ENCODE data around the gene SP110.
"Not testable (repeated sequence)": the region's sequence is repeated elsewhere in the genome, so short reads cannot be mapped to it uniquely, and the experiment has no call there.

The SP110 gene

DNA sequence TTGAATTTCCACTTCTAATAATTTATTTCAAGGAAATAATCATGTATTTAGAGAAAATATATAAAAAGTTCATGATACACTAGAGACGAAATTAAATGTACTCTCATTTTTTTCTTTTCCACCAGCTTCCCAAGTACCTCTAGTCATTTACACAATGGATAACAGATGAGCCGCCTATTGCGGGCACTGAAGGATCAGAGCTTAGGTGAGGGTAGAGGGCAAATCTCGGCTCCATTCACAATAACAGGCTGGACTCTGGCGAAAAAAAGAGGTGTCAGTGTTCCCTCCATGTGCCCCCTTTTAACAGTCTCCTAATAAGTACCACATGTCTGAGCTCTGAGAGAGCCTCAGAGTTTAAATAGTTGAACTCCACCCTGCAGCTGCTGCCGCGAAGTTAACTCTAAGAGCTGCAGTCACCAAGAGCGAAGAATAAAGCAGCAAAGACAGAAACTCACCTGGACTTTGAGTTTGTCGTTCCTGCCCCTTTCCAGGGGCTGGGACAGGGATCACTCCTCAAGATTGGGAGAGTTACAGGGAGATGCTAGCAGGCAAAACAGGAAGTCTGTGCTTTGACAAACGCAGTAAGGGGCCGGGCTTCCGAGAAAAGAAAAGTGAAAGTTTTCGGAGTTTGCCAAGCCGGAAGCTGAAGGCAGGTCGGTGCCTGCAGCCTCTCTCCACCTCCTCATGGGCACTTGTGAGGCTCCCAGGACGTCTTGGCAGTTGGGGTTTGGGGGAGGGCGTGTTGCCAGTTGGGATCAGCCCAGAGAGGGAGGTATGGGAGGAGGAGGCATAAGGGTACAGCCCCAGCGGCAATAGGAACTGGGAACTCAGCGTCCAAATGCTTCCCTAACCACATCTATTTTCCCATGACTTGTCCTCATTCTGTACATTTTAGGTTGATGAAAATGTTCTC is at the start of gene SP110:
TSS of gene SP110 (minus strand) at position 566 of the 913 bp plus-strand sequence. CDS start 3,057 bp downstream, outside the sequence.
- TF ChIP-seq, protein P1, sequence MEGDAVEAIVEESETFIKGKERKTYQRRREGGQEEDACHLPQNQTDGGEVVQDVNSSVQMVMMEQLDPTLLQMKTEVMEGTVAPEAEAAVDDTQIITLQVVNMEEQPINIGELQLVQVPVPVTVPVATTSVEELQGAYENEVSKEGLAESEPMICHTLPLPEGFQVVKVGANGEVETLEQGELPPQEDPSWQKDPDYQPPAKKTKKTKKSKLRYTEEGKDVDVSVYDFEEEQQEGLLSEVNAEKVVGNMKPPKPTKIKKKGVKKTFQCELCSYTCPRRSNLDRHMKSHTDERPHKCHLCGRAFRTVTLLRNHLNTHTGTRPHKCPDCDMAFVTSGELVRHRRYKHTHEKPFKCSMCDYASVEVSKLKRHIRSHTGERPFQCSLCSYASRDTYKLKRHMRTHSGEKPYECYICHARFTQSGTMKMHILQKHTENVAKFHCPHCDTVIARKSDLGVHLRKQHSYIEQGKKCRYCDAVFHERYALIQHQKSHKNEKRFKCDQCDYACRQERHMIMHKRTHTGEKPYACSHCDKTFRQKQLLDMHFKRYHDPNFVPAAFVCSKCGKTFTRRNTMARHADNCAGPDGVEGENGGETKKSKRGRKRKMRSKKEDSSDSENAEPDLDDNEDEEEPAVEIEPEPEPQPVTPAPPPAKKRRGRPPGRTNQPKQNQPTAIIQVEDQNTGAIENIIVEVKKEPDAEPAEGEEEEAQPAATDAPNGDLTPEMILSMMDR (IDR thresholded peaks at IDR 0.05; ENCODE audit: low read depth, low read length), result no peak

DNA sequence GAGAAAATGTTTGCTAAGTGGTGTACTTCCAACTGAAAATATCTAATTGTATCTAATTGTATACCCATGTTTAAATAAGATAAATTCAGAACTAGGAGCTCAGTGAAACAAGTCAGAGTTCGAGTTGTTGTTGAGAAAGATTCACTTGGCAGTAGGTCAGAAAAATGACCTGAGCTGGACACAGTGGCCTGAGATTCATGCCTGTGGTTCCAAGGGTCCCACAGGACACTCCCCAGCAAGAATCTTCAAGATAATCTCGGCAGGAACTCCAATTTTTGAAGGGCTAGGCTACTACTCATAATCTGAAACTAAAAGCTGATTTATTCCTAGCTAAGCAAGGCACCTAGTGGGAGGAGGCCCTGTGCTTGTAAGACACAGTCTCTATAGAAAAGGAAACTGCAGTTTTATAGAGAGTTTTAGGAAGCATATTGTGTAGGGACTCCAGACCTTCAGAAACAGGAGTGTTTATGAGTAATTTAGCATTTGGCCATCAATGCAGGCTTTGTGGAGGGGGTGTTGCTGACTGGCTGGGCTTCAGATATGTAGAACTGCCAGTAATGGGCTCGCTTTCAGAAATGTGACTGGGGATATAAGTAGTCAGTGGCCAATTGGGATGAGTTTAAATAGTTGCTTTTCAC is 48.9 kb upstream of the SP110 start:
- TF ChIP-seq, protein P1 (IDR thresholded peaks at IDR 0.05; ENCODE audit: low read depth, low read length), result no peak
- DNase-seq (ENCODE audit: extremely low read depth, low read depth), result no peak

More for the DNA sequence above, at the start of gene SP110:
- DNase-seq (ENCODE audit: extremely low read depth, low read depth), result peak; percentile 79

DNA sequence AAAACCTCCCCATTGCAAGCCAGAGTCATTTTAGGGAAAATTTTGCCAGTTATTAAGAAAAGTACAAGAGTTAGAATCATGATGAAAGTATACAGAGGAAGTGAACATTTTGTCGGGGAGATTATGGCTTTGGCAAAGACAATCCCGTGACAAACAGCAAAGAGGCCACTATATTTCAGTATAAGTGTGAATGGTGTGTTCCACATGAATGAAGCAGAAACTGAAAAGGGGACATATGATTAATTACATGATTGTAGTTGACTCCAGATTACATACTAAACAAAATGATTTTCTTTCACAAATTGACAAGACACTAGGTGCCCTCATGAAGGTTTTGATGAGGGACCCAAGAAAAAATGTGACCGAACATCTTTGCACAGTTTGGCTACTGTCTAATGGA is 47.8 kb upstream of the SP110 start:
- TF ChIP-seq, protein P1 (IDR thresholded peaks at IDR 0.05; ENCODE audit: low read depth, low read length), result no peak
- no peak for DNase-seq (ENCODE audit: extremely low read depth, low read depth)

DNA sequence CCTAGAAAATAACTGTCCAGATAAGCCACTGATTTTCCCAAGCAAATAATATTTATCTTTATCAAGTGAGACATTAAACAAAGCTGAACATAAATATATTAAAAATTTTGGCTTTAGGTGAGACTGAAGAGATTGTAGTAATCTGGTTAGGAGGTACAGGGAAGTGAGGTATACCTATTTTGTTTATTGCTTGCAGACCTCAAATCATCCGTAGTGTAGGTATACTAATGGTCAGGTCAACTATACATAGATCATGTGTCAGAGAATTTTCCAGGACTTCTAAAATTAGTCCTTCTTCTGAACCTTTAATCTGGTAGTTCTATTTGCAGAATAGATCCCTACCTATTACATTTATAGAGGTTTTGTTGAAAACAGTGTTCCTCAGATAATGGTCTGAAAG is 47.3 kb upstream of the SP110 start:
- DNase-seq (ENCODE audit: extremely low read depth, low read depth), result no peak
- TF ChIP-seq, protein P1 (IDR thresholded peaks at IDR 0.05; ENCODE audit: low read depth, low read length), result no peak

DNA sequence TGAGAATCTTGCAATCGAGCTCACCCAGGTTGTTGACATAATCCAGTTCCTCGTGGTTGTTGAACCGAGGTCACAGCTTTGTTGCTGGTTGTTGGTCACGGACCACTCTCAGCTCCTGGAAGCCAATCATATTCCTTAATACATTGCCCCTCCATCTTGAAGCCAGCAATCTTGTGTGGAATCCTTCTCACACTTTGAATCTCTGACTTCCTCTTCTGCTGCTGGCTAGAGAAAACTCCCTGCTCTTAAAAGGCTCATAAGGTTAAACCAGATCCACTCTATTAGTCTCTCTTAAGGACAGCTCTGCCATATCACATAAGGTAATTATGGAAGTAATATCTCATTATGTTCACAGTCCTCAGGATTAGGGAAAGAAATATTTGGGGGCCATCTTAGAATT is 46.9 kb upstream of the SP110 start:
- TF ChIP-seq, protein P1 (IDR thresholded peaks at IDR 0.05; ENCODE audit: low read depth, low read length), result no peak
- no peak for DNase-seq (ENCODE audit: extremely low read depth, low read depth)

DNA sequence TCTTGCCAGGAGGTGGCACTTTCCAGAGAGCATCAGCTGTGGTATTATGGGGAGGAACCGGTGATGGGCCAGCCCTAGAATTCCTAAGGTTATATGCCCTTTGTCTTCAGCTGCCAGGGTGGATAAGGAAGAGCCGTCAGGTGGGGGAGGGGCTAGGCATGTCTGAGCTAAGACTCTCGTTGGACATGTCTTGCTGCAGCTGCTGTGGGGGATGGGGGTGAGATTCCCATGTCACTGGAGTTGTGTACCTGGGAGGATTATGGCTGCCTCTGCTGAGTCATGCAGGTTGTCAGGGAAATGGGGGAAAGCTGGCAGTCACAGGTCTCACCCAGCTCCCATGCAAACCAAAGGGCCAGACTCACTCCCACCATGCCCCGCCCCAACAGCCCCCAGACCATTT is 45.2 kb upstream of the SP110 start:
- not testable (repeated sequence) for DNase-seq (ENCODE audit: extremely low read depth, low read depth)

DNA sequence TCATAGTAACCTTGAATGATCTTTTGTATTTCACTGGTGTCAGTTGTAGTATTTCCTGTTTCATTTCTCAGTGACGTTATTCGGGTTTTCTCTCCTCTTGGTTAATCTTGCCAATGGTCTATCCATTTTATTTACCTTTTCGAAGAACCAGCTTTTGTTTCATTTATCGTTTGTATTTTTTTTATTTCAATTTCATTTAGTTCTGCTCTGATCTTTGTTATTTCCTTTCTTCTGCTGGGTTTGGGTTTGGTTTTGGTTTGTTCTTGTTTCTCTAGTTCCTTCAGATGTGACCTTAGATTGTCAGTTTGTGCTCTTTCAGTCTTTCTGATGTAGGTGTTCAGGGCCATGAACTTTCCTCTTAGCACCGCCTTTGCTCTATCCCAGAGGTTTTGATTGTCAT is 42.5 kb upstream of the SP110 start:
- no peak for DNase-seq (ENCODE audit: extremely low read depth, low read depth)
- TF ChIP-seq, protein P1 (IDR thresholded peaks at IDR 0.05; ENCODE audit: low read depth, low read length), result no peak

All from AG09319 (cell line).